NCI-H2107 treated with DMSO at 0.1 percent for 48 hours (cell line): Measurements from ENCODE around the gene NFU1.
A peak's percentile ranks its signal among the peaks of the same experiment; 100 is the strongest.

Experiments used
- DNase-seq: peaks from one replicate; lab custom pipeline; 2025; ENCODE audit not compliant: unreplicated experiment; lab: John Stamatoyannopoulos, UW

The NFU1 gene

DNA sequence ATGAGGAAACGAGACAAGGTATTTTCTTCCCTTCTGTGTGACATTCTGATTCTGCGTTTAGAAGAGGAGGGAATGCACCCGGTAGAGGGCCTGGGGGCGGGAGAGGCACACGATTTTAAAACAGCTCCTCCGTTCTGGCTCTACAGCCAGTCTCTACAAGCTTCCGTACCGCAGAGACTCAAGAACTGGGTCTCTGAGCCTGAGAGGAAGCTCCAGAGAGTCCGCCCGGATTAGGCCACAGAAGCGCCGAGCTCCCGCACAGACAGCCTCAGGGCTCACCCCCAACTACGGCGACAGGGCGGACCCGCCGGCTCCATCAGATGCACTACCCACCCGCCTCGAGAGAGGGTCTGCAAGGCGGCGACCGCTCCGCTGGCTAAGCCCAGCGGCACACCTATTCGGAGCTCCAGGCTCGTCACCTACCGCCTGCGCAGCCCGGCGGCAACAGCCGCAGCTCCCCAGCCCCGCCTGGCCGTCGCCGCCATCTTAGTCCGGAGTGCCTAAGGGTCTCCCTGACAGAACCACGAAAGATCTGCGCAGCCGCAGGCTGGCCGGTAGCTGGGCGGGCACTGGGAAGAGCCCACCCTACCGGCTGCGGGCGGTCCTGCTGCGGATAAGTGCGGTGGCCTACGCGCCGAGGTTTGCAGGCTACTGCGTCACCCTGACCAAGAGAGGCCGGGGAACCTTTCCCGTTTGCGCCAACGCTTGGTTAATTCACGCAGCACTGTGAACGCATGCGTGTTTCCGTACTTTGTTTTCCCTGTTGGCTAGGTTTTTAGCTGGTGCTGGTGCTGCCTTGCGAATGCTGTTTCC is at the start of gene NFU1:
TSS of gene NFU1 (minus strand) at position 498 of the 813 bp plus-strand sequence. CDS start at position 485, 13 bp downstream.
- peak; percentile 92 for DNase-seq

DNA sequence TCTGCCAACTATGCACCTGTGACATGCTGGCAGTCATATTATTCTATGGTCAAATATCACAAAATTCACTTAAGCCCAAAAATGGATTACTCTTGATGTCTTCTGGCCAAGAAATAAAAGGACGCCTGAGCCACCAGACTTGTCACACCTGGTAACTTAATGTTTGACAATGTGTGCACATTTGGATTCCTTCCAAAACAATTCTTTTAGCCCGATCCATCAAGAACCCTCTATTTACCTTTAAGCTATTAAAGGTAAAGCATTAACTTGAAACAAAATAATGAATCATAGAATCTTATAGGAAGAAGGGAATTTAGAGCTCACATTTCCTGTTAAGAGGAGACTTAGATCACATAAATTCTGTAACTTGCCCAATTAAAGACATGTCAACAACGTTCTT is 46.5 kb upstream of the NFU1 start:
- peak; percentile 41 for DNase-seq

DNA sequence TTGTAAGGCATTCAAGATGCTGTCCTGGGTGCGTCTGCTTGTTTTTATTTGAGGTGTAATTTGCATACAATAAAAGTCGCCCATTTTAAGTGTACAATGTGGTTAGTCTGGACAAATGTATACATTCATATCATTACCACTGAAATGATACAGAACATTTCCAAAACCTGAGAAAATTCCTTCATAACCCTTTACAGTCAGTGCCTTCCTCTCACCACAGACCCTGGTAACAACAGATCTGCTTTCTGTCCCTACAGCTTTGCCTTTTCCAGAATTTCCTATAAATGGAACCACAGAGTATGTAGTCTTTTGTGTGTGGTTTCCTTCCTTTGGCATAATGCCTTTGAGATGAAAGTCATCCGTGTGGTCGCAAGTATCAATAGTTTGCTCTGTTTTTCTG is 45.8 kb upstream of the NFU1 start:
- DNase-seq = peak; percentile 30

DNA sequence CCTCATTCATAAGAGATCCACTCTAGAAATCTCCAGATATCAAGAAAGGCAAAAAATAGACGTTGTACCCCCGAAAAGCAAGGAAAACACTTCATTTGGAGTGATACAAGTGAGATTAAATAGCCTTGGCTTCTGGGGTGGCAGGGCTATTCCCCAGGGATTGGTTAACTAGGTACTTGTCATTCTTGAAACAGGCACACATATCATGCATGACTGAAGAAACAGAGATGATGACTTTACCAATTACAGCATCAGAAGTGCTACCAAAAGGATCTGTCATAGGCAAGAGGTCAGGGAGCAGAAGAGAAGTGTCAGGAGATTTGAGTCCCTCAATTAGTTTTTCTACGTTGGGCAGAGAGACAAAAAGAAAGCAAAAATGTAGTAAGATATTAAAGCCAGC is 45.2 kb upstream of the NFU1 start:
- peak; percentile 71 for DNase-seq

DNA sequence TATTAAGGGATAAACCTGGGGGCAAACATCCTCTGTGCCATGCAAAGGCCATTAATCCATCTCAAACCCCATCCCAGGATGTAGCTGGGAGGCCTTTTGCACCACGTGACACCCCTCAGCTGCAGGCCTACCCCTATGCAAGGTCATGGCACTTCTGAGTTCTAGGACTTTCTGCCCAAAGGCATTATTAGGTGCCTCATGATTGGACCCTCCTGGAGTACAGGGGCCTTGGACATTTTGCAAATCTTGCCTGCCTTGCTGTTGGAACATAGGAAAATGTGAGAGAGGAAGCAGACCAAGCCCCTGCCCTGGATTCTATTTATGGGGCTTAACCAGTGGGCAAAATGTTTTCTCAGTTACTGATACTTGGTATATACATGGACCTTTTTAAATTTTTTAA is 44.2 kb upstream of the NFU1 start:
- no peak for DNase-seq

DNA sequence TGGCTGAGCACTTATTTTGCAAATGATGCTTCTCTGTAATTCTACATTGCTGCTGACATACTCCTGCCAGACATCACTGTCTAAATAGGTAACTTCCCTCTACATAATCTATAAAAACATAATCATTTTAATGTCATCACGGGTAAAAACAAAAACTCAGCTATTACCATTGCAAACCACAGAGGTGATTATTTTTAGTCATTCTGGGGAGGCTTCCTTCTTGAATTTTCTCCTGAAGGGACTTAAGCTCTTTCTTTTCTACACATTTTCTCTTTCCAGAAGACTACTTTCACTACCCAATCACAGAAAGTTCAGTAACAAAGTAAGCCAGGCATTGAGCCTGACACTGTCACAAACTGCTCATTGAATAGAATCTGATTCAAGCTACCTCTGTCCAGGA is 40.4 kb upstream of the NFU1 start:
- no peak for DNase-seq

DNA sequence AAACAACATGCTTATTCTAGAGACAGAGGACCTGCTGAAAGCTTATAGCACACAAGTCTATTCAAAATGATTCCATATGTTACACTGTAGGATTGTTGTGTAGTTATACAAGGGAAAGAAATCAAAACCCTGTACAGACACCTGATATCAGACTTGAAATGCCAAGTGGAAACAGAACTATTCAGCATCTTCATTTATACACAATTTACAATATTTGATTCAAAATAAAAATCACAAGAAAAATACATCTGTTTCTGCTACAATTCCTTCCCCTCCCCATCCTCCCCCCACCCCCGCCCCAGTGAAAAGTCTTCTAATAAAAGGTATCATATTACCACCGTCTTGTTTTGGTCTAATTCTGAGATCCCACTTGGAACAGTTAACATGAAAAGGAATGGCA is 37.5 kb upstream of the NFU1 start:
- no peak for DNase-seq

DNA sequence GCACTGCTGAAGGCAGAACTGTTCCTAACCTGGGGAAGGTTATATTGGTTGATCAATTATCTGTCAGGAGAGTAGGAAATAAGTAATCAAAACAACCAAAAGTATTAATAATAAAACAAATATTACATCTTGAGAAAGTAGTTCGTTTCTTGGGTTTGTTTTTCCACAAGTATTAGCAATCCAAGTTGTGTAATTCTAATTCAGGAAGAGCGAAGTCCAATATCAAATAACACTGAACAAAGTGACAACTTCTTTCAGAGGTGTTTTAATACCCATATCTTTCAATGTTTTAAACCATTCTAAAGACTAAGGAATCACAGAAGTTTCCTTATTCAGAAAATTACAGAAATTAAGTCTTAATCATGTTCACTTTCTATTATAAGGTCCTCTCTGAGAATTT is 34.6 kb upstream of the NFU1 start:
- DNase-seq = no peak

DNA sequence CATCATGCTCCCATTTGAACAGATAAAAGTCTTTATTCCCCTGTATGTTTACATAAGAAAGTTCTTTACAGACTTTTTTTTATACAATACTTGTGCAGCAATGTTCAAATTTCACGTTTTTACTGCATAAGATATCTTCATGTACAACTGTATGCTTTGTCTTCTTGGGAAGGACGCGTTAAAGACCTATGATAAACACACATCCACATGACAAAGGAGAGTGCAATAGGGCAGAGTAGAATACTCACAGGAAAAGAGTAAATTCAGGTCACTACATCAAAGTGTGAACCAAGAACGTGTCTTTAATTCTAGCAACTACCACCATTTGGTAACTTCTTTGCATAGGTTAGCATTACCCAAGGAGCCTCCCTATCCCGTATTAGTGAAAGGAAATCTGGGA is 33.7 kb upstream of the NFU1 start:
- DNase-seq = no peak

DNA sequence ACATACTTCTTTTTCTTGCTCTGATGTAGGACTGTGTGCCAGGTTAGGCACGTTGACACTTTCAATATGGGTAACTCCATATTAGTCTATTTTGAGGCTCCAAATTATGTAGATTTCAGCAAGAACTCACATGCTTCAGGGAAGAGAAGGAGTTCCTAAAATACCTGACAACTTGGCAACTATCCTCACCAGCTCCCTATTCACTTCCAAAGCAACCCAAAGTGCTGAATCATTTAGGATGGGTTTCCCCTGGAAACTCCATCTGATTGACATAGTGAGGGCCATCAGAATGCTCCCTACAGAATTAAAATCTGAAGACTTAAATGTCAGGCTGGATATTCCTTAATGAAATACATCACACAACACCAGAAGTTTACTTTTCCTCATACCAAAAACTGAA is 32.5 kb upstream of the NFU1 start:
- no peak for DNase-seq

DNA sequence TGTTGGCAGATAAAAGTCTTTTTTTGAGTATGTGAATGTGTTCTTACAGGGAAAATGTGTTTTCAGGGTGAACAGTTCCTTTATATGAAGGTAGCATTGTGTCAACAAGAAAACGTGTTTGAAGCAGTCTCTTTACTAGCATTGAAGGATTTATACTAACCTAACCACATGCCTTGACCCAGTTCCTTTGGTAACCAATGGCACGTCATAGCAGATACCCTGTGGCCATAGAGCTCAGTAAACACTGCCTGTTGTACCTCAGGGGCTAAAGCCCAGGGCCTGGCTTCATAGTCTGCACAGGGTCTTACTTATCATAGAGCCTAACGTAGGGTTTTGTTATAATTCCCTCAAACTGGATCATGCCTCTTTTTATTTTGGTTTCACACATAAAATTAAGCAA is 32.1 kb upstream of the NFU1 start:
- DNase-seq = no peak

DNA sequence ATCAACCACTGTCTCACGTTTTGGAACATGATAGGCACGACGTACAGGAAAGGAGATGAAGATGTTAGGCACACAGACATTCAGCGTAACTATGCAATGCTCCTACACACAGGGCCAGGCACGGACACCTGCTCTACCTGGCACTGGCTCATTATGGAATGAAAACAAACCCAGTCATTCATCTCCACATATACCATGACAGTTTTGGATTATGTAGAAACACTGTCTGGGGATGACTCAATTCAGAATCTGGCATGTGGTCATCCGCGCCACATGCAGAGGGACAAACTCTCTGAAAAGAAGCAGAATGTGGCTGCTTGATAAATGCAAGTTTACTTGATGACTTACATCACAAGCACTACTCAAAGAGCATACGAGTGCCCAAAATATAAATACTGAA is 29.5 kb upstream of the NFU1 start:
- no peak for DNase-seq

DNA sequence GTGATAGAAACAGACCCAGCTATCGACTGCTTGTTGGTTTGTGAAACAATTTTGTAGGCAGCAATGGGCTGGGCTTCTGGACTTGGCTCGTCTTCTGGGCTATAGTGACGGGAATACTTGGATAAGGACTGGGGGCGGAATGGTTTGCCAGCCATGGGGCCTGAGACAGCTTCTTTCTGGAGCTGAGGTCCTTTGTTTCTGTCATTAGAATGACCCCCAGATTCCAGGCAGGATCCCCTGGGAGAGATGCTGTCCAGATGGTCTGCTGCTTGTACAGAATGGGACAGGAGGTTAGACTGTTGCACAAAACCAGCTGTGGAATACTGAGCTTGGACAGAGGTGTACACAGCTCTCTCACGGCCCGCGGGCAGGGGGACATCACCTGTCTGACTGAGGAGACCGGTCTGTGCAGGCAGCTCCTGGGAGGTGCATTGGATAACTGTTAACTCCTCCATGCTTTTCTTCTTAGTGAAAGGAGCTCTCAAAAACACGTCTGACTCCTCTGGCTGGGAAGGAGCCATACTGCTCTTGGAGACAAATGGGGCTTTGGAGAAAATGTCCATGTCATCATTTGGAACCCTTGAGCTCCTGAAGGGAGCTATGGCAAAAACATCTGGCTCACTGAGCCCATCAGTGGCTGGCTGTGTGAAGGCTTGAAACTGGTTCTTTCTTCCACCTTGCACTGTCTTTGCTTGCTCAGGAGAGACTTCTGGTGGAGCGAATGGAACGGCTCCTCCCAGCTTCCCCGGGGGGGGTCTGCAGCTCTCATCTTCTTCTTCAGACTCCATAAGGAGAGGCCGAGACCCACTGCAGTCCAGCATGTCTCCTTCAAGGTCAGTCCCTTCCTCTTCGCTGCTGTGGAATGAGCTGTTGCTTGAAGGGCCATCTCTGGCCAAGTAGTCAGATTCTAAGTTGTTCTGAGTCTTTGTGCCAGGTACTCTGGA is 28.6 kb upstream of the NFU1 start:
- no peak for DNase-seq

DNA sequence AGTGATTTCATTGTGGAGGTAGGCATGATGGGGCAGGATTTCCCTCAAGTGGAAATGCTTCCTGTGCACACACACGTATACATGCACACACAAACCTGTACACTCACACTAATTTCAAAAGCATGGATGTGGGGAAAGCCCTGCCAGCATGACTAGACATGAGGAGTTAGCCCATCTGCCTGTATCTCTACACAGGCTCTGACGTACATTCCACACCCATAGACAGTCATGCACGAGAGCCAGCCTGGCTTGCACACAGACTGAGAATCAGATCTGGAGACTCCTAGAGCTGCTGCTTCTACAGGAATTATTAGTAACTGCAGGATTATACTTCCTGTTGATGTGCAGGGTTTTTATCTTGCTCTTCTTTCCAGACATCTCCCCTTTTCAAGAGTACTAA is 27.3 kb upstream of the NFU1 start:
- DNase-seq = no peak

DNA sequence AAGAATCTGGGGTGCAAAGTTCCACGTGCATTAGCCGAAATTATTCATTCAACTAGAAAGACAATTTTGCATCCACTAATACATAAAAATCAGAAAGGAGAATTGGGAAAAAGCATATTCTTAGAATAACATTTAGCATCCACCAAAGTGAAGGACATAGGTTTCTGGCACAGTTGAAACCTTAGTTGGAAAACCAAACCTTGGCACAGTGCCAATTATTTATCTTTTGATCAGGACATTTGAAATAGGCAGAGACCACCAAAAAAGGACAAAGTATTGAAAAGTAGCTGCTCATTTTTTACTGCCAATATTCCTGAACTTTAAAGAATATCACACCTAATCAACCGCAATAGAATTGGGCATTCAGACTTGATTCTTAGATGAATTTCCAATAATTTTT is 25.5 kb upstream of the NFU1 start:
- DNase-seq = no peak

DNA sequence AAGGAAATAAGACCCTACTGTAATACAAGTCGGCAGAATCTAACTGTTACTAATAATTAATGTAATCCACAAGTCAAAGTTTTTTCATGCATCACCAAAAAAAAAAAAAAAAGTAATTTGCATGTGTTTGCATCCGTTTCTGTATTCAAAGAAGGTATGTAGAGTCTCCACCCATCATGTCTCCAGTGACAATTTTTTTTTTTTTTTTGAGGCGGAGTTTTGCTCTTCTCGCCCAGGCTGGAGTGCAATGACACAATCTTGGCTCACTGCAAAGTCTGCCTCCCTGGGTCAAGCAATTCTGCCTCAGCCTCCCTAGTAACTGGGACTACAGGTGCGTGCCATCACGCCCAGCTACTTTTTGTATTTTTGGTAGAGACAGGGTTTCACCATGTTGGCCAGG is 24.2 kb upstream of the NFU1 start:
- no peak for DNase-seq

DNA sequence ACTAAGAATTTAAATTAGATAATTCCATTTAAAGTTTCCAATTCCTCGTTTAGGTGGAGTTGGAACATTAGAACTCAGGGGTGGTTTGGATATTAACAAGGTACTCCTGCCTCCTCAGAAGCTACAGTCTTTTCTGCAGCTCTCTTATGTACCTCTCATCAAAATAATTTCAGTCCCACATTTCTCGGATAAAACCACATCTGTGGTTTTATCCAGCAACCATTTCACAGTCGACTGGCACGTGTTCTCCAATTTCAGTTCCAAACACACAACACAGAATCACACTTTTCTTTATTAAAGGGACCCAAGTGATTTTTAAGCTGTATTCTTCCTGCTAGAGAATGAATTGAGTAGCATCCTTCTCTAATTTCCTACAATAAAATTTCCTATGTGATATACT is 22.7 kb upstream of the NFU1 start:
- DNase-seq = peak; percentile 77

DNA sequence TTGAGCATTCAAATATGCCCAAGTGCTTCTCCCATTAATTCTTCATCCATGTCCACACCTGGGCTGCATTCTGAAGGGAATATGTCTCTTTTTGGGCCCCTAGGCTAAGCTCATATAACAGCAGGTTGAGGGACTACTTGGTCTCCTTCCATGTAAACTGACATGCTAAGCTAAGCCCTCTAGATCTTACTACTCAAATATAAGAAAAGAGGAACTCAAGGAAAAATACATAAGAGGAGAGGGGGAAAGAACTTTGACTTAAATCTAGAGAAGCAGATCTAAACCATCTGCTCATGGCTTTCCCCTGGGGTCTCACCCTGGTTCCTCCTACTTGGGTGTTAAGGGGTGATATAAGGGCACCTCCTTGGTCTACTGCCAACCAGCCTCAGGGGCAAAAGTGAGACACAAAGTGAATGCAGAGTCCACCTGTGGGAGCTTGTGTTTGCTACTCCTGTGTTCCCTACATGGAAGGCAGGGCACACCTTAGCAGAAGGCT is 19.8 kb upstream of the NFU1 start:
- DNase-seq = no peak

DNA sequence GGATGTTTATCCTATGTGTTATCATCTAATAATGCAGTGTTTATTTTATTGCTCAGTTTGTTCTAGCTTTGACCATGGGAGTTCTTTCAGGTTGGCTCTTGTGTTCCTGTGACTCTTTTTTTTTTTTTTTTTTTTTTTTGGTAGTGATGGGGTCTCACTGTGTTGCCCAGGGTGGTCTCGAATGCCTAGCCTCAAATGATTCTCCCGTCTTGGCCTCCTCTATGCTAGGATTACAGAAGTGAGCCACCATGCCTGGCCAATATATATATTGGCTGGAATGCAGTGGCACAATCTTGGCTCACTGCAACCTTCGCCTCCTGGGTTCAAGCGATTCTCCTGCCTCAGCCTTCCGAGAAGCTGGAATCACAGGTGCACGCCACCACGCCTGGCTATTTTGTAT is 18.9 kb upstream of the NFU1 start:
- no peak for DNase-seq

DNA sequence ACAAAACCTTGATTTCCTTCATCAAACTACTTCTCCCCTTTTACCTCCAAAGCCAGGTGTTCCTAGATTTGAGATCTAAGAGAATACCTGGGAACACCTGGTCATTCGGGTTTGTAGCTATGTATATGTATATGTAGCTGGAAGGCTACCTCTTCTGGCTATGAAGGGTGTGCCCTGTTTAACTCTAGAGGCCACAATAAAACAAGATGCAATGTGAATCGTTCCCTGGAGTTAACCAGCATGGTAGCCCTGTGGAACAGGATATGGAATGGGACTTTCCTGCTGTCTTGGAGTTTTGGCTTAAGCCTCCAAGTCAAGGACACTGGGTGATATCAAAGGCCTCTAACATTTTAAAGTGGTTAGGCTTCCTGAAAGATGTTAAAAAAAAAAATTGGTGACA is 17.7 kb upstream of the NFU1 start:
- no peak for DNase-seq

DNA sequence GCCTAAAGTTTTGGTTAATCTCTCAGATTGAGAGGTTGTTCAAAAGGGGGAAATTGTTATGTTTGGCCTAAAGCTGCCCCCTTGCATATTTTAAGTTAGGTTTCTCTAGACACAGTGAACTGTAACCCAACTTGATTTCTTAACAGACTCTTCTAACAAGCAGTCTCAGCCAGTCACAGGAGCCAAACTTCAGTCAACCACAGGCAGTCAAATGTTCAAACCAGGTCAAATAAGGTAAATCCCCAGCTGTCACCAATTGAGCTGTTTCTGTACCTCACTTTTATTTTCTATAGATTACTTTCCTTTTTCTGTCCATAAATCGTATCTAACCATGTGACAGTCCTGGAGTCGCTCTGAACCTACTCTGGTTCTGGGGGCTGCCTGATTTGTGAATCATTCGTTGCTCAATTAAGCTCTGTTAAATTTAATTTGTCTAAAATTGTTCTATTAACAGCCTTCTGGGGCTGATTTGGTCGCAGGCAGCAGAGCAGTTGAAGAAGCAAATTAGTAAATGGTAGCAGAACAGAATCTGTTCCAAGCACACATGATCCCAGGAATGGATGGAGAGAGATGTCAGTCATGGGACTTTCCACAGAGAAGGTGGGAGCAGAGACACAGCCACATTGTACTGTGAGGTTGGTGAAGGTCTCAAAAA is 16.4 kb upstream of the NFU1 start:
- no peak for DNase-seq

DNA sequence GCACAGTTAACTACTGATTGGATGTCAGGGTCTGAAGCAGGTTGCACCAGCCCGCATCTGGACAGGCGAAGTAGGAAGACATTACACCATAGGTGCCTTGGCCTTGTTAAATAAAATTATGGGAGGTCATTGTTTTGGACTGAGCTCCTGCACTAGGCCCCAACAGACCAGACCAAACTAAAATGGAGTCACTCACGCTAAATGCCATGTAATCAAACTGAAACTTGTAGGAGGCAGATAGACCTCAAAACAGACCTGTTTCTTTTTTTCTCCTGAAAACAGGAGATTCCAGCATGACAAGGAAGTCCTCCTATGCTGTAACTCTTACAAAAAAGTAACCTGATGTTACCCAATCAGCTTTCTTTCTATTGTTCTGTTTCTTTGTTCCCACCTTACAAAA is 15.5 kb upstream of the NFU1 start:
- no peak for DNase-seq
